ENCODE measurements around the gene DNMT3A. TPM values are rescaled to one million over a fixed set of nuclear protein-coding genes. Genes with fewer than 3 reads are reported as not detected.

Gene DNMT3A
- total and polyA plus RNA-seq, 2 experiments from 2014 or later: 2.5 to 18.4 TPM

DNA sequence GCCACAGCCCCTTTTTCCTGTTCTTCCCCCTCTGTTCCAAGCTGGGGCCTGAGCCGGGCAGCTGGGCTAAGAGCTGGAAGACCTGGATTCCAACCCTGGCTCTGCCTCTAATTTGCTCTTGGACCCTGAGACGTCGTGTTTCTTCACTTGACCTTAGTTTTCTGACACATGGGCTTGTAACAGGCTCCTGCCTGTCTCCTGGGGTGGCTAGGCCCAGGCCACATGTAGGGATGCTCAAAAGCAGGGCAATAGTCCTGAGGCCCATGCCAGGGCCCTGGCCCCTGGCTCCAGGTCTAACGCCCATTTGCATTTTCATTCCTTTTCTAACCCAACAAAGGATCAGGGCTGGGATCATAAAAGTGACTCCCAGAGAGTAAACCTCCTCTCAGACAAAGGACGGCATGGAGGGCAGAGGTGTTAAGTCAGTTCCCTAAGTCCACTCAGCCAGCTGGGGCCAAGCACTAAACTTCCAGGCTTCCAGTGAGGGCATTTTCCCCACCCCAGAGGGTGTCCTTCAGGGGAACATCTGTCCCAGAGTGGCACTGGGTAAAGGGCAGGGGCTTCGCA is 16.6 kb upstream of the DNMT3A start:
- Histone ChIP-seq H3K36me3 (ENCODE audit: low read depth) (no peaks in the 10 kb centered on the region), H3K9me3 (ENCODE audit: low read depth) (no peaks in the 10 kb centered on the region), H4K20me1 (ENCODE audit: insufficient read depth) (no peaks in the 10 kb centered on the region), H3K4me2 (ENCODE audit: unreplicated experiment) (no peak overlapping the region), H3K27ac (no peak overlapping the region), H3K27me3 (replicated peaks; ENCODE audit: insufficient read depth) (no peaks in the 10 kb centered on the region), H3F3A (ENCODE audit: insufficient read depth) (no peaks in the 10 kb centered on the region), H3K9ac (no peak overlapping the region), H3K4me1 (ENCODE audit: insufficient read depth) (no peaks in the 10 kb centered on the region; the same call in 1 of the 2 replicates), H2AFZ (no peak overlapping the region), H3K4me3 (no peak overlapping the region), H3K79me2 (ENCODE audit: insufficient read depth) (no peaks in the 10 kb centered on the region), H3K9me2 (ENCODE audit: insufficient read depth) (no peaks in the 10 kb centered on the region)
- no peak for DNase-seq
- WGBS, 2 experiments (ENCODE audit: low coverage in 1 of 2, low lambda C conversion rate in 2 of 2, missing lambda C conversion rate in 2 of 2): 69 to 77% methylated on average over 6 of the region's 6 CpGs
- TF ChIP-seq EZH2phosphoT487 (IDR thresholded peaks at IDR 0.05; ENCODE audit: insufficient read depth, low read depth): no peak
- no peak for TF ChIP-seq EZH2 (IDR thresholded peaks at IDR 0.05; ENCODE audit: insufficient read depth, poor library complexity, severe bottlenecking)
- in situ Hi-C loops (cut with MboI): no loop called here

- 47 to 48% methylated on average over 4 of the region's 4 CpGs for WGBS, 2 experiments (ENCODE audit: low coverage in 1 of 2, low lambda C conversion rate in 2 of 2, missing lambda C conversion rate in 2 of 2)
- TF ChIP-seq EZH2phosphoT487 (IDR thresholded peaks at IDR 0.05; ENCODE audit: insufficient read depth, low read depth) (no peak), EZH2 (IDR thresholded peaks at IDR 0.05; ENCODE audit: insufficient read depth, poor library complexity, severe bottlenecking) (no peak)
- no peaks in the 10 kb centered on the region for H3K27me3 ChIP-seq (replicated peaks; ENCODE audit: insufficient read depth)
- no peaks in the 10 kb centered on the region for H3K79me2 ChIP-seq (ENCODE audit: insufficient read depth)
- H3K27ac ChIP-seq: no peak overlapping the region
- no peak overlapping the region for H2AFZ ChIP-seq
- H3K4me3 ChIP-seq: no peak overlapping the region
- no peaks in the 10 kb centered on the region for H3K4me1 ChIP-seq (ENCODE audit: insufficient read depth)
- H3K4me2 ChIP-seq (ENCODE audit: unreplicated experiment): no peak overlapping the region
- H3K9me2 ChIP-seq (ENCODE audit: insufficient read depth): no peaks in the 10 kb centered on the region
- no peaks in the 10 kb centered on the region for H3K9me3 ChIP-seq (ENCODE audit: low read depth)
- in situ Hi-C loops (cut with MboI): no loop called here
- H3F3A ChIP-seq (ENCODE audit: insufficient read depth): no peaks in the 10 kb centered on the region
- no peaks in the 10 kb centered on the region for H4K20me1 ChIP-seq (ENCODE audit: insufficient read depth)
- H3K9ac ChIP-seq: no peak overlapping the region
- no peaks in the 10 kb centered on the region for H3K36me3 ChIP-seq (ENCODE audit: low read depth)
- DNase-seq: no peak
These were observed 14.4 kb upstream of the DNMT3A start for GRCh38 chr2:25356088-25356487.

- no peak for DNase-seq
- Histone ChIP-seq H3K9me3 (ENCODE audit: low read depth) (no peaks in the 10 kb centered on the region), H3K27ac (no peak overlapping the region), H3K36me3 (ENCODE audit: low read depth) (no peaks in the 10 kb centered on the region), H3K27me3 (replicated peaks; ENCODE audit: insufficient read depth) (no peaks in the 10 kb centered on the region), H3K9me2 (ENCODE audit: insufficient read depth) (no peaks in the 10 kb centered on the region), H3F3A (ENCODE audit: insufficient read depth) (no peaks in the 10 kb centered on the region), H3K9ac (no peak overlapping the region), H3K4me3 (no peak overlapping the region), H2AFZ (no peak overlapping the region), H4K20me1 (ENCODE audit: insufficient read depth) (no peaks in the 10 kb centered on the region), H3K4me1 (ENCODE audit: insufficient read depth) (no peaks in the 10 kb centered on the region), H3K4me2 (ENCODE audit: unreplicated experiment) (no peak overlapping the region), H3K79me2 (ENCODE audit: insufficient read depth) (no peaks in the 10 kb centered on the region)
- 66 to 67% methylated on average over 8 of the region's 8 CpGs for whole genome bisulfite sequencing, 2 experiments (ENCODE audit: low coverage in 1 of 2, low lambda C conversion rate in 2 of 2, missing lambda C conversion rate in 2 of 2)
- no peak for TF ChIP-seq EZH2 (IDR thresholded peaks at IDR 0.05; ENCODE audit: insufficient read depth, poor library complexity, severe bottlenecking)
- TF ChIP-seq EZH2phosphoT487 (IDR thresholded peaks at IDR 0.05; ENCODE audit: insufficient read depth, low read depth): no peak
- in situ Hi-C loops (cut with MboI): no loop called here
These were observed 13.5 kb upstream of the DNMT3A start for GRCh38 chr2:25355270-25355669.

GRCh38 chr2:25354116-25354515 is 12.4 kb upstream of the DNMT3A start:
- no peaks in the 10 kb centered on the region for H4K20me1 ChIP-seq (ENCODE audit: insufficient read depth)
- H3K27me3 ChIP-seq (replicated peaks; ENCODE audit: insufficient read depth): no peaks in the 10 kb centered on the region
- no peak for DNase-seq
- H3K9me3 ChIP-seq (ENCODE audit: low read depth): no peaks in the 10 kb centered on the region
- H3K4me1 ChIP-seq (ENCODE audit: insufficient read depth): peaks cover 7% of the 10 kb centered on the region
- H3K79me2 ChIP-seq (ENCODE audit: insufficient read depth): no peaks in the 10 kb centered on the region
- in situ Hi-C loops (cut with MboI): no loop called here
- H3K9ac ChIP-seq: no peak overlapping the region
- 61 to 68% methylated on average over 6 of the region's 6 CpGs for WGBS, 2 experiments (ENCODE audit: low coverage in 1 of 2, low lambda C conversion rate in 2 of 2, missing lambda C conversion rate in 2 of 2)
- no peaks in the 10 kb centered on the region for H3F3A ChIP-seq (ENCODE audit: insufficient read depth)
- H2AFZ ChIP-seq: no peak overlapping the region
- H3K9me2 ChIP-seq (ENCODE audit: insufficient read depth): no peaks in the 10 kb centered on the region
- H3K36me3 ChIP-seq (ENCODE audit: low read depth): no peaks in the 10 kb centered on the region
- TF ChIP-seq EZH2phosphoT487 (IDR thresholded peaks at IDR 0.05; ENCODE audit: insufficient read depth, low read depth) (no peak), EZH2 (IDR thresholded peaks at IDR 0.05; ENCODE audit: insufficient read depth, poor library complexity, severe bottlenecking) (no peak)
- no peak overlapping the region for H3K4me3 ChIP-seq
- no peak overlapping the region for H3K27ac ChIP-seq
- H3K4me2 ChIP-seq (ENCODE audit: unreplicated experiment): no peak overlapping the region

DNA sequence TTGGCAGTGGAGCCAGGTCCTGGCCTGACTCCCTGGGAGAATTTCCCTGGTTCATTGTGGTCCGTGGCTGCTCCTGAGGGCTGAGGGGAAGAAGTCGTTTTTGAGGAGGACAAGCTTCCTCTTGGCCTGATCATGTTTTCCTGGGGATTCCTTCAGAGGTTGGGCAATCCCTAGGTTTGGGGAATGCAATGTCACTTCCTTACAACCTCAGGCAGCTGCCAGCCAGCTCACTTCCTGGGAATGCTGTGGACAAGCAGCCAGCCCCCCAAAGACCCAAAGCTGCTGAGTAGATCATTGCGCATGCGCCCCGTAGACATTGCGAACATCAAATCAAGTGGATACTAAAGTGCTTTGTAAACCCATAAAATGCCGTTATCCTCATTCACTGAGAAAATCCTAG is 7.7 kb upstream of the DNMT3A start:
- Histone ChIP-seq H3K27ac (no peak overlapping the region), H3K27me3 (replicated peaks; ENCODE audit: insufficient read depth) (no peaks in the 10 kb centered on the region)

More for the DNA sequence above, 7.7 kb upstream of the DNMT3A start:
- Histone ChIP-seq H3K9me3 (ENCODE audit: low read depth) (no peaks in the 10 kb centered on the region), H3K4me2 (ENCODE audit: unreplicated experiment) (no peak overlapping the region), H3K4me1 (ENCODE audit: insufficient read depth) (peaks cover 16% of the 10 kb centered on the region), H3K36me3 (ENCODE audit: low read depth) (no peaks in the 10 kb centered on the region), H3K4me3 (no peak overlapping the region), H3K9ac (no peak overlapping the region), H3F3A (ENCODE audit: insufficient read depth) (no peaks in the 10 kb centered on the region), H4K20me1 (ENCODE audit: insufficient read depth) (no peaks in the 10 kb centered on the region), H3K9me2 (ENCODE audit: insufficient read depth) (no peaks in the 10 kb centered on the region), H3K79me2 (ENCODE audit: insufficient read depth) (no peaks in the 10 kb centered on the region), H2AFZ (no peak overlapping the region)
- TF ChIP-seq EZH2 (IDR thresholded peaks at IDR 0.05; ENCODE audit: insufficient read depth, poor library complexity, severe bottlenecking) (no peak), EZH2phosphoT487 (IDR thresholded peaks at IDR 0.05; ENCODE audit: insufficient read depth, low read depth) (no peak)
- in situ Hi-C loops (cut with MboI): no loop called here
- DNase-seq: peak; percentile 56
- WGBS, 2 experiments (ENCODE audit: low coverage in 1 of 2, low lambda C conversion rate in 2 of 2, missing lambda C conversion rate in 2 of 2): 72 to 74% methylated on average over 7 of the region's 7 CpGs
